Cerebellar cortex (tissue), 1 donor: ENCODE results near the gene NAGA.

Experiments used
- DNase-seq: peaks from one replicate; pipeline ENCODE4 v3.0.0-alpha.2; 2015; ENCODE audit warnings: low spot score

The NAGA gene

DNA sequence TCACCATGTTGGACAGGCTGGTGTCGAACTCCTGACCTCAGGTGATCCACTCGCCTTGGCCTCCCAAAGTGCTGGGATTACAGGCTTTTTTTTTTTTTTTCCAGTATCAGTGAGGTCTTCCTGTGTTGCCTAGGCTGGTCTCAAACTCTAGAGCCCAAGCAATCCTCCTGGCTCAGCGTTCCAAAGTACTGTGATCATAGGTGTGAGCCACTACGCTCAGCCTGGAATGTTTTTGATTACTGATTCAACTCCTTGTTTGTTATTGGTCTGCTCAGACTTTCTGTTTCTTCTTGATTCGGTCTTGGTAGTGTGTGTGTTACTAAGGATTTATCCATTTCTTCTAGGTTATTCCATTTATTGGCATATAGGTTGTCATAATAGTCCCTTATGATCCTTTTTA, 31.3 kb downstream of the NAGA start:
- DNase-seq = no peak

- DNase-seq = no peak
Observed at GRCh38 chr22:42035256-42035655, 35.4 kb downstream of the NAGA start.

DNA sequence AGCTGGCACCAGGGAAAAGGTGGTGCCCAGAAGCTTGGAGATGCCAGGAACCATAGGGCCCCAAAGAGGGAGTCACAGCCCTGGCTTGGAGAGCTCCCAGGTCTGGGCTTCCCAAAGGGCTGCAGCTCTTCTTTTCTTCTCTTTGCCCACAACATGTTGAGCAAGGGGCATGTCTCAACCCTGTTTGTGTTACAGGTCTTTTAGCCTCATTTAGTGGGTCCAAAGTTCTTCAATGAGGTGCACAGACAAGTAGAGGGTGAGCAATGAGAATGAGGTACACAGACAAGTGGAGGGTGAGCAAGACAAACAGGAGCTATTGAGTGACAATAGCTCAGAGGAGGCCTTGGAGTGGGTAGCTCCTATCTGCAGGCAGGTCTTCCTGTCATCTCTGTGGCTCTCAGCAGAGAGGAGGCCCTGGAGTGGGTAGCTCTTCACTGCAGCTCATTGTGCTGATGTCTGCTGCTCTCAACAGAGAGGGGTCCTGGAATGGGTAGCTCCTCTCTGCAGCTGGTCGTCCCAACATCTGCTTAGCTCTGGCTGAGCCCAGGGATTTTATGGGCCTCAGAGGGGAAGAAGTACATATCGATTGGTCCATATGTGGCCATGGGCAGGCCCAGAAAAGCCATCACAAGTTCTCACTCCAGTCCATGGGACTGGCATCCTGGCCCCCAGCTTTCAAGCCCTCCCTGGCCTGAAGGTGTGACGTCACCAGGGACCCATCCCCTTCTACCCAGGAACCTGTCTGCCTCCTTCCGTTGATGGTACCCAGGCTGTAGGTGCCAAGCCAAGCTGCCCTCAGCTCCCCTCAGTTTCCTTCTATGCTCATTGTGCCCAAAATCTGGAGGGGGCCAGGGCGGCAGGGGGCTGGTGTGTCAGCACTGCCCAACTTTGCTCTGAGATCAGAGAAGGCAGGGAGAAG, 37.1 kb downstream of the NAGA start:
- DNase-seq = no peak

- no peak for DNase-seq
Observed at GRCh38 chr22:42026705-42027104, 43.9 kb downstream of the NAGA start.

DNA sequence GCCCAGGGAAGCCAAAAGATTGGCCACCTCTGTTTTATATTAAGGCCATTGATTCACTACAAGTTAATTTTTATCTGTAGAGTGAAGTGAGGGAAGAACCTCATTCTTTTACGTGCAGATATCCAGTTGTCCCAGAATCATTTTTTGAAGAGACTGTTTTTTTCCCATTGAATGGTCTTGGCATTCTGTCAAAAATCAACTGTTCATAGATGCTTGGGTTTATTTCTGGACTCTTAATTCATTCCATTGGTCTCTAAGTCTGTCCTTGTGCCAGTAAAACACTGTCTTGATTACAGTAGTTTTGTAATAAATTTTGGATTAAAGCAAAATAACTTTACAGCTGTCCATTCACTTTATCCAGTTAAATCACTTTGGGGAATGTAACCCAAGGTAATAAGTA, 45.2 kb downstream of the NAGA start:
- DNase-seq = no peak

GRCh38 chr22:42022162-42022847, 48.3 kb downstream of the NAGA start:
- no peak for DNase-seq

DNA sequence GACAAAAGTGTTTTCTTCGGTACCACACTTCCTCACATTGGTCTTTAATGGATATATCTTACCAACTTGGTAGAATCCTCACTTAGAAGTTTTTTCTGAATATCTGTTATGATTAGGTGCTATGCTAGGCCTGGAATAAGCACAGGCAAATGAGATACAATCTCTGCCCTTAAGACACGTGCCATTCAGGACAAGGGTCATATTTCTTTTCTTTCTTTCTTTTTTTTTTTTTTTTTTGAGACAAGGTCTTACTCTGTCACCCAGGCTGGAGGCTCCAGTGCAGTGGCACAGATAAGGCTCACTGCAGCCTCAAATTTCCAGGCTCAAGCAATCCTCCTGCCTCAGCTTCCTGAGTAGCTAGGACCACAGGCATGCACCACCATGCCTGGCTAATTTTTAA, 49.0 kb downstream of the NAGA start:
- no peak for DNase-seq

- DNase-seq = no peak
Observed at GRCh38 chr22:42018224-42018623, 52.4 kb downstream of the NAGA start.

DNA sequence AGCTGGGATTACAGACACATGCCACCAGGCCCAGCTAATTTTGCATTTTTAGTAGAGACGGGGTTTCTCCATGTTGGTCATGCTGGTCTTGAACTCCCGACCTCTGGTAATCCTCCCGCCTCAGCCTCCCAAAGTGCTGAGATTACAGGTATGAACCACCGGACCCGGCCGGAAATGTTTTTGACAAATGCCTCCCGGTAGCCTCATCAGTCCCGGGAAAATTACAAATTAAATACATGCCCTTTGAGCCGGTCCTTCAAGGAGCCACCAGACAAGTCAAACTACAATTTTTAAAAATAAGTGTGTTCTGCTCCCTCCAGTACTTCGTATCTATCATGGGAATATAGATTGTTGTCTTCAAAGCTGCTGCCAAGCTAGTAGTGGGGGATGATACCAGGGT, 54.5 kb downstream of the NAGA start:
- no peak for DNase-seq

DNA sequence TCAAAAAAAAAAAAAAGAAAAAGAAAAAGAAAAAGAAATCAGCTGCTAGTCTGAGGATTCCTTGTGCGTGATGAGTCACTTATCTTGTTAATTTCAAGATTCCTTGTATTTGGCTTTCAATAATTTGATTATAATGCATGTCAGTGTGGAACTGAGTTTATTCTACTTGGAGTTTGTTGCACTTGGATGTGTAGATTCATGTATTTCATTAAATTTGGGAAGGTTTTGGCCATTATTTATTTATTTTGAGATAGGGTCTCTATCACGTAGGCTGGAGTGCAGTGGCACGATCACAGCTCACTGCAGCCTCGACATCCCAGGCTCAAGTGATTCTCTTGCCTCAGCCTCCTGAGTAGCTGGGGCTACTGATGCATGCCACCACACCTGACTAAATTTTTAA, 57.2 kb downstream of the NAGA start:
- DNase-seq = no peak

- DNase-seq = no peak
Observed at GRCh38 chr22:42010778-42011177, 59.8 kb downstream of the NAGA start.
